C4-2B (cell line): Measurements from ENCODE around the gene GRIK4.

Experiments
- ZFX ChIP-seq: fragments of 450-650 bp; IDR thresholded peaks from 2 replicates; pipeline ENCODE4 v1.6.1; 2017
- TF ChIP-seq, protein P1 (sequence below): fragments of 450-650 bp; conservative IDR thresholded peaks from 2 replicates; pipeline ENCODE4 v1.5.1; 2017; ENCODE audit warnings: mild to moderate bottlenecking

DNA sequence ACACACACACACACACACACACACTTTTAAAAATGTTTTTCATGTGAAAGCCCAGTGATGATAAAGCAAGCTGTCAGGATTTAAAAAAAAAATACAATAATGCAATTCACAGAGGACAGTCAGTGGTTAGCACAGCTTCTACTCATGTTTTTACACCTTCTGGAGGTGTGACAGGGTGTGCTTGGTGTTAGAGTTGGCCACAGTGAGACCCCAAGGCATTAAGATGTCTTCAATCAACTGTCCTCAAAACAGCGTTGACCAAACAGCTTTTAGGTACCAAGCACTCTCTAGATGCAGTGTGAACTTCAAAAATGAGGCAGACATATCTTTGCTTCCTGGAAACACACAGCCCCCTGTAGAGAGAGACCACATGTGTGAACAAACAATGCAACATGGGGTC lies 346.0 kb downstream of the GRIK4 start:
- TF ChIP-seq, protein P1, sequence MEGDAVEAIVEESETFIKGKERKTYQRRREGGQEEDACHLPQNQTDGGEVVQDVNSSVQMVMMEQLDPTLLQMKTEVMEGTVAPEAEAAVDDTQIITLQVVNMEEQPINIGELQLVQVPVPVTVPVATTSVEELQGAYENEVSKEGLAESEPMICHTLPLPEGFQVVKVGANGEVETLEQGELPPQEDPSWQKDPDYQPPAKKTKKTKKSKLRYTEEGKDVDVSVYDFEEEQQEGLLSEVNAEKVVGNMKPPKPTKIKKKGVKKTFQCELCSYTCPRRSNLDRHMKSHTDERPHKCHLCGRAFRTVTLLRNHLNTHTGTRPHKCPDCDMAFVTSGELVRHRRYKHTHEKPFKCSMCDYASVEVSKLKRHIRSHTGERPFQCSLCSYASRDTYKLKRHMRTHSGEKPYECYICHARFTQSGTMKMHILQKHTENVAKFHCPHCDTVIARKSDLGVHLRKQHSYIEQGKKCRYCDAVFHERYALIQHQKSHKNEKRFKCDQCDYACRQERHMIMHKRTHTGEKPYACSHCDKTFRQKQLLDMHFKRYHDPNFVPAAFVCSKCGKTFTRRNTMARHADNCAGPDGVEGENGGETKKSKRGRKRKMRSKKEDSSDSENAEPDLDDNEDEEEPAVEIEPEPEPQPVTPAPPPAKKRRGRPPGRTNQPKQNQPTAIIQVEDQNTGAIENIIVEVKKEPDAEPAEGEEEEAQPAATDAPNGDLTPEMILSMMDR = no peak
- TF ChIP-seq ZFX = no peak
